ENCODE data around the gene RICTOR. TPM values are rescaled to one million over a fixed set of nuclear protein-coding genes. Genes with fewer than 3 reads are reported as not detected.
A peak's percentile ranks its signal among the peaks of the same experiment; 100 is the strongest.

The RICTOR gene
- total RNA-seq, 1 donor from 2014 or later = 23.6 TPM

DNA sequence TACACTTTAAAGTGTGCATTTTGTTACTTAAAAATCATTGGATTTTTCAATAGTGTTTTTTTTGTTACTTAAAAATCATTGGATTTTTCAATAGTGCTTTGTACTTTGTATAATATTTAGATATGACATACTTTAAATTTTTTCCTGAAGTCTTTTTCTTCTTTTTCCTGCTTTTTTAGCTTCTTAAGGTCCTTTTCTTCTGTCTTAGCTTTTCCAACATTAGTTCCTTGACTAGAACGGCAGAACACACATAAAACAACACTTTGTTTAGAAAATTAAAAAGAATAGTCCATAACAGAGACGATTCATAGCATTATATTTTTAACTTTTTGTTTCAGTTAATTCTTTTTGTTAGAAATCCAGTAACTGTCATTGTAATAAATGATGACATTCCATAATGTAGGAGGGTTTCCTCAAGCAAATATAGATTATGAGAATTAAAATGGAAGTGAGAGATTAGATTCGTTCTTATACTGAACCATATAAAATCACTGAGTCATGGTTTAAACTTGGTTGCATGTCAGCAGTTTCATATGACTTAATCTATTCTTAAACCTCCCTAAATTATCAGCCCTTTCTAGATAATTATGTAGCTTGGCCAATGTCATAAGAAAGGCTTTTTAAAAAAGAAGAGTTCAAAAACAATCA is 45.3 kb upstream of the RICTOR start:
- no peak for DNase-seq (ENCODE audit: low spot score)
- Mint-ChIP-seq H3K36me3 (ENCODE audit: low read depth) (no peaks in the 10 kb centered on the region), H3K27me3 (ENCODE audit: low read depth) (no peaks in the 10 kb centered on the region), H3K27ac (ENCODE audit: unreplicated experiment) (peak overlapping the region; percentile 72), H3K4me1 (ENCODE audit: low read depth) (peaks cover 11% of the 10 kb centered on the region), H3K4me3 (ENCODE audit: unreplicated experiment) (no peak overlapping the region), H3K9me3 (ENCODE audit: low read depth) (no peaks in the 10 kb centered on the region)
- TF ChIP-seq, protein P1, sequence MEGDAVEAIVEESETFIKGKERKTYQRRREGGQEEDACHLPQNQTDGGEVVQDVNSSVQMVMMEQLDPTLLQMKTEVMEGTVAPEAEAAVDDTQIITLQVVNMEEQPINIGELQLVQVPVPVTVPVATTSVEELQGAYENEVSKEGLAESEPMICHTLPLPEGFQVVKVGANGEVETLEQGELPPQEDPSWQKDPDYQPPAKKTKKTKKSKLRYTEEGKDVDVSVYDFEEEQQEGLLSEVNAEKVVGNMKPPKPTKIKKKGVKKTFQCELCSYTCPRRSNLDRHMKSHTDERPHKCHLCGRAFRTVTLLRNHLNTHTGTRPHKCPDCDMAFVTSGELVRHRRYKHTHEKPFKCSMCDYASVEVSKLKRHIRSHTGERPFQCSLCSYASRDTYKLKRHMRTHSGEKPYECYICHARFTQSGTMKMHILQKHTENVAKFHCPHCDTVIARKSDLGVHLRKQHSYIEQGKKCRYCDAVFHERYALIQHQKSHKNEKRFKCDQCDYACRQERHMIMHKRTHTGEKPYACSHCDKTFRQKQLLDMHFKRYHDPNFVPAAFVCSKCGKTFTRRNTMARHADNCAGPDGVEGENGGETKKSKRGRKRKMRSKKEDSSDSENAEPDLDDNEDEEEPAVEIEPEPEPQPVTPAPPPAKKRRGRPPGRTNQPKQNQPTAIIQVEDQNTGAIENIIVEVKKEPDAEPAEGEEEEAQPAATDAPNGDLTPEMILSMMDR (IDR thresholded peaks at IDR 0.05) = no peak

DNA sequence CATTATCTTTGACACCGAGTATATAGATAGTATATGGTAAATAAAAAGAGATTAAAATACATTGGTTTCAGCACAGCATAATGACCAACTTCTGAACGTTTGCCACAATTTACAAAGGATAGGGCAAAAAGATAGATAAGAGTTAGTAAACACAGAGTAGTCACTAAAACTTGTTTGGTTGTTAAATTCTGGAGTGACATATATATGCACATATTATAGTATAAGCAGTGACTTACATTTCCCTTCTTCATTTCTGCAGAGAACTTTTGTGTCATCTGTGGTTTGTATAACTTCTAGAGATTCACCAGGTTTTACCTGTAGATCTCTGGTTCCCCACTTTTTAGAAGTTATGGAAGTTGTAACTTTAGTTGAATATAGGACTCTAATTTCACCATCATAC is 44.4 kb upstream of the RICTOR start:
- H3K27ac Mint-ChIP-seq (ENCODE audit: unreplicated experiment) = no peak overlapping the region
- peaks cover 11% of the 10 kb centered on the region for H3K4me1 Mint-ChIP-seq (ENCODE audit: low read depth)
- H3K36me3 Mint-ChIP-seq (ENCODE audit: low read depth) = no peaks in the 10 kb centered on the region
- no peak overlapping the region for H3K4me3 Mint-ChIP-seq (ENCODE audit: unreplicated experiment)
- H3K9me3 Mint-ChIP-seq (ENCODE audit: low read depth) = no peaks in the 10 kb centered on the region
- no peak for DNase-seq (ENCODE audit: low spot score)
- TF ChIP-seq, protein P1 (IDR thresholded peaks at IDR 0.05) = no peak
- H3K27me3 Mint-ChIP-seq (ENCODE audit: low read depth) = no peaks in the 10 kb centered on the region

DNA sequence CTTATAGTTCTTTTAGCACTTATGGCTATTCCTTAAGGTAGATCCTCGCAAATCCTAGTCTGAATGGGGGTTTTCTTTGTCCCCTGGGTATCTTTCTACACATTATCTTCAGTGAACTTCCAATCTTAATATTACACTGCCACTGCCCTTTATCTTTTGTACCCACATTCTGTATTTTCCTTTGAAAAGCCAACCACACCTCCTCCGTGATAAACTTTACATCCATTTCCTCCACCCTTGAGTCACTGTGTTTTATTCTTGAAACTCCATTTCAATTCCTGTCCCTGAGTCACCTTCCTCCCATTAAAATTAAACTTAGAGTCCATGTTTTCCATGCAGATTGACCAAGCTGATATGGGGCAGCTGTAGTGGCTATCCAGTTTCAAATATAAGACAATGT is 43.2 kb upstream of the RICTOR start:
- Mint-ChIP-seq H3K27ac (ENCODE audit: unreplicated experiment) (no peak overlapping the region), H3K4me1 (ENCODE audit: low read depth) (peaks cover 11% of the 10 kb centered on the region), H3K9me3 (ENCODE audit: low read depth) (no peaks in the 10 kb centered on the region), H3K36me3 (ENCODE audit: low read depth) (no peaks in the 10 kb centered on the region), H3K4me3 (ENCODE audit: unreplicated experiment) (no peak overlapping the region), H3K27me3 (ENCODE audit: low read depth) (no peaks in the 10 kb centered on the region)
- DNase-seq (ENCODE audit: low spot score) = no peak
- TF ChIP-seq, protein P1 (IDR thresholded peaks at IDR 0.05) = no peak

DNA sequence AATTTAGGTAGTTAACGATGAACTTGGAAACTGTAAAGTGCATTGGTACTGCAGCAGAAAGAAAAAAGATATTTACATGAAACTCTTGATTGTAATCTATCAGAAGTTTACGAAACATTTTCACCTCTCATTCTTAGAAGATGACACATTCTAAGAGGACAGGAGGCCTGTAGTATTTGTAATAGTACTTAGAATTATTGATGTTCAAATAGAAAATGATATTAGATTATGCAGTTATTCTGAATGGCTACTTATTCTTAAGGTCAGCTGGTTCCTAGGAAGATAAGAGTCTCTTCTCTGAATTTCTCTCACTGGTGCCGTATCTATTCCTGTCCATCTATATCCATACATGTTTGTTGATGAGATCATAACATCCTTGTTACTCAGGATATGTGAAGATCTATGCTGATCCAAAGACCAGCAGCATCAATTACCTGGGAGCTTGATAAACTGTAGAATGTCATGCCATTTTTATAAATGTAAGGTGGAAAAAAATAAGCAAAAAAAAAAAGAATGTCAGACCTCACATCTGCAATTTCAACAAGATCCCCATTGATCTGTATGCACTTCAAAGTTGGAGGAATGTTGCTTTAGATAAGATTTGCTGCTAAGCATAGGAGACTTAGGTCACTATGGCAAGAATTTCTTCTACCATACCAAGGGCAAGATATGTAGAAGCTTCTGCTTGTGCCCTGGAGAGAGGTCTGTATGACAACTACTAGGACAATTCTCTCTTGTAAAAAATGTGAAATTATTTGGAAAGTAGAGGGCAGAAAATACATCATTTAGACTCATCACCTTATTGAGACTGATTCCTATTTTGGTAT is 42.4 kb upstream of the RICTOR start:
- Mint-ChIP-seq H3K4me1 (ENCODE audit: low read depth) (peaks cover 11% of the 10 kb centered on the region), H3K4me3 (ENCODE audit: unreplicated experiment) (no peak overlapping the region), H3K9me3 (ENCODE audit: low read depth) (no peaks in the 10 kb centered on the region), H3K27me3 (ENCODE audit: low read depth) (no peaks in the 10 kb centered on the region), H3K27ac (ENCODE audit: unreplicated experiment) (no peak overlapping the region), H3K36me3 (ENCODE audit: low read depth) (no peaks in the 10 kb centered on the region)
- TF ChIP-seq, protein P1 (IDR thresholded peaks at IDR 0.05) = no peak
- no peak for DNase-seq (ENCODE audit: low spot score)

DNA sequence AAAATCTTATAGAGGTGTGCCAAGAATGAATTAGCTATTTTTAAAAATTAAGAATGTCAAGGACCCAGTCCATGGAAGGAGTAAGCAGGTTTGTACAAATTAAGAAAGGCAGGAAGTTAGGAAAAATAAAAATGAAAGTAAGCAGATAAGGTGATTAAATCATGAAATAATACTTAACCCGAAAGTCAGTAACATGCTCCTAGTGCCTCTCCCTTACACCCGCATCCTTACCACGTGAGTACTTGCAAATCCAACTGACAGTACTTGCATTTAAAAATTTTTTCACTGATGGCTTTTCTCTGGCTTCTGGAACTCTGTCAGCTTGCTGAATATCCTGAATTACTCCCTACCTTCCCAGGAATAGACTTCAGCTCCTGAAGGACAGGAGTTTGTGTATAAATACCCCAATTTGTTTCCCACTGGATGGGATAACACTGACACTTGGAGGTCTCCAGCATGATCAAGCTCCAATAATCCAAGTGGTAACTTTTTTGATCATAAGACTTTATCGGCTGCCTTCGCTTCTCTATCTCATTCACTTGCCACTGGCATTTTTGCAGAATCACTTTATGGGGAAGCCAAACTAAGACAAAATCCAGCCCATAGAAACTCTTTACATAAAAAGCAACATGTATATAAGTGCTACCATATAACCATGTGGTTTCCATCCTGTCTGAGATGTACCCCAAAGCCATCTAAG is 41.6 kb upstream of the RICTOR start:
- Mint-ChIP-seq H3K27me3 (ENCODE audit: low read depth) (no peaks in the 10 kb centered on the region), H3K4me3 (ENCODE audit: unreplicated experiment) (no peak overlapping the region), H3K36me3 (ENCODE audit: low read depth) (no peaks in the 10 kb centered on the region), H3K4me1 (ENCODE audit: low read depth) (peaks cover 11% of the 10 kb centered on the region), H3K9me3 (ENCODE audit: low read depth) (no peaks in the 10 kb centered on the region), H3K27ac (ENCODE audit: unreplicated experiment) (no peak overlapping the region)
- DNase-seq (ENCODE audit: low spot score) = no peak
- TF ChIP-seq, protein P1 (IDR thresholded peaks at IDR 0.05) = no peak

Data from chondrocyte (in vitro differentiated cells).